K562 (cell line): ENCODE results near the gene SLC7A4. TPM values are rescaled to one million over a fixed set of nuclear protein-coding genes. Genes with fewer than 3 reads are reported as not detected.
A peak's percentile ranks its signal among the peaks of the same experiment; 100 is the strongest.

ENCODE experiments used
- ATF1 ChIP-seq, 2 experiments: fragments of 450-650 bp in 1 of 2; IDR thresholded peaks; 2 replicates each; pipeline ENCODE4 v1.6.1; 2016; ENCODE audit warnings: missing compliant biosample characterization in 1 of 2, missing genetic modification characterization in 1 of 2
- CHCHD3 ChIP-seq: fragments of 250-450 bp; sonication (Bioruptor Pico); IDR thresholded peaks from 2 replicates; pipeline ENCODE4 v2.1.2; 2022; ENCODE audit warnings: mild to moderate bottlenecking
- FOXA1 ChIP-seq: fragments of 450-650 bp; IDR thresholded peaks from 2 replicates; pipeline ENCODE4 v1.6.1; 2016; ENCODE audit warnings: mild to moderate bottlenecking, borderline replicate concordance
- HDAC1 ChIP-seq, 2 experiments: fragments of 450-650 bp; IDR thresholded peaks; 2 replicates each; pipeline ENCODE4 v1.6.1; 2016 to 2017; ENCODE audit warnings: inconsistent platforms in 1 of 2, mild to moderate bottlenecking in 1 of 2, moderate library complexity in 1 of 2
- KLF10 ChIP-seq: fragments of 250-450 bp; sonication (Bioruptor Pico); IDR thresholded peaks from 2 replicates; pipeline ENCODE4 v1.6.1; 2021; ENCODE audit warnings: matching md5 sums
- PYGO2 ChIP-seq: fragments of 450-650 bp; IDR thresholded peaks from 2 replicates; pipeline ENCODE4 v1.6.1; 2016; ENCODE audit warnings: mild to moderate bottlenecking, missing genetic modification characterization, moderate library complexity, missing compliant biosample characterization
- RB1 ChIP-seq: fragments of 450-650 bp; IDR thresholded peaks from 2 replicates; pipeline ENCODE4 v1.6.1; 2017; ENCODE audit warnings: low read depth, mild to moderate bottlenecking
- SNRNP70 ChIP-seq: fragments of 200-400 bp; formaldehyde crosslinking; optimal IDR thresholded peaks from 2 replicates; pipeline ENCODE3; 2017; ENCODE audit warnings: low read depth, low read length
- ZC3H8 ChIP-seq: fragments of 450-650 bp; IDR thresholded peaks from 2 replicates; pipeline ENCODE4 v1.6.1; 2017
- ZNF830 ChIP-seq: fragments of 250-450 bp; sonication (Bioruptor Pico); IDR thresholded peaks from 2 replicates; pipeline ENCODE4 v1.5.0; 2021; ENCODE audit warnings: mild to moderate bottlenecking
- ZZZ3 ChIP-seq: fragments of 450-650 bp; IDR thresholded peaks from 2 replicates; pipeline ENCODE4 v1.6.1; 2016; ENCODE audit warnings: antibody characterized with exemption, mild to moderate bottlenecking, moderate library complexity
- polyA plus RNA-seq, 8 experiments: library from polyadenylated mRNA; depleted of rRNA in 4 of 8; stranded (reverse) in 5 of 8; unstranded in 3 of 8; fragments of >200 nt; fragmentation: Nextera tagmentation in 2 of 8; fragmentation: Illumina TruSeq in 1 of 8; extraction: Ambion mirVana in 2 of 8; extraction: Trizol in 1 of 8; gene quantifications; 2 replicates each; pipeline versions ENCODE4 v1.2.1 to v1.2.3, GENCODE V29; 2011 to 2014; ENCODE audit warnings: inconsistent platforms in 1 of 8, missing spikeins in 1 of 8
- total RNA-seq, 7 experiments: library from RNA; depleted of rRNA in 6 of 7; stranded (reverse); fragments of >200 nt in 6 of 7; fragmentation: Illumina TruSeq in 2 of 7; extraction: Trizol in 2 of 7; gene quantifications; 2 replicates each; pipeline versions ENCODE4 v1.2.1 to v1.2.3, GENCODE V29; 2011 to 2021; ENCODE audit warnings: low replicate concordance in 1 of 7
- TF ChIP-seq, protein P1 (sequence below): sonication (generic); formaldehyde crosslinking; IDR thresholded peaks from 2 replicates; pipeline ENCODE4 v1.8.1; 2023; ENCODE audit warnings: mild to moderate bottlenecking, missing genetic modification reagents
- TF ChIP-seq, protein P2 (sequence below): fragments of 250-450 bp; sonication (Bioruptor Pico); IDR thresholded peaks from 2 replicates; pipeline ENCODE4 v1.4.0; 2020; ENCODE audit warnings: borderline replicate concordance
- TF ChIP-seq, protein P3 (sequence below), 2 experiments: fragments of 450-650 bp in 1 of 2; IDR thresholded peaks; 2 replicates each; pipeline ENCODE4 v1.6.1; 2011 to 2017; ENCODE audit warnings: low read depth in 2 of 2, antibody characterized with exemption in 1 of 2, borderline replicate concordance in 1 of 2, low read length in 1 of 2, mild to moderate bottlenecking in 1 of 2, mixed read lengths in 1 of 2; ENCODE audit not compliant: control insufficient read depth in 1 of 2
- TF ChIP-seq, protein P4 (sequence below): fragments of 450-650 bp; IDR thresholded peaks from 2 replicates; pipeline ENCODE4 v1.6.1; 2016
- TF ChIP-seq, protein P5 (sequence below): fragments of 450-650 bp; formaldehyde crosslinking; IDR thresholded peaks from 2 replicates; pipeline ENCODE4 v1.4.0; 2020; ENCODE audit warnings: mild to moderate bottlenecking, moderate library complexity

SLC7A4 gene
- total and polyA plus RNA-seq, 9 of the 15 experiments (the other 6 are each of a cell fraction or from before 2014, with no cell fraction given) = not detected

DNA sequence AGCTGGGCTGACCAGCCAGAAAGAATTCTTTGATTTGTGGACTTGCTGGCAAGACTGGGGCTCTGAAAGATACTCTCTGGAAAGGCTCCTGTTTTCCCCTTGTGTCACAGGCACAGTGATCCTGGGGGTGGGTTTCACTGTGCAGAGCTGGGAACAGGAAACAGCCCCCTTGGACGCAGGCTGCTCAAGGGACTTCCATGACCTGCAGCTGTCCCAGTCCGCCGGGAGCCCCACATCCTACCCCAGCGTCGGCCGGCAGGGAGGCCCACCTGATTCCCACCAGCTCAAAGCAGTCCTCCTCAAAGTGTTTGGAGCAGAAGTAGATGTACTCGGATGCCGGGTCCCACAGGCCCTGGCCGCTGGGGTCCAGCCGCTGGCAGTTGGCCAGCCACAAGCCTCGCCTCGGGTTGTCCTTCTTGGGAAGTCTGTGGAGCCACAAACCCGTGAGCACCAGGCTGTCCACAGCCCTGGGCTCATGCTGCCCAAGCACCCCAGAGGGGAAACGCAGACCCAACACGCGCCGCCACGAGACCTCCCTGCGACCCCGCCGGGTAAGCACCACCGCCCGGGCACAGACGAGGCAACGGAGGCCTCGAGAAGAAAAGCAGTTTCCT lies 31.3 kb downstream of the SLC7A4 start (continued):
- TF ChIP-seq, protein P1, sequence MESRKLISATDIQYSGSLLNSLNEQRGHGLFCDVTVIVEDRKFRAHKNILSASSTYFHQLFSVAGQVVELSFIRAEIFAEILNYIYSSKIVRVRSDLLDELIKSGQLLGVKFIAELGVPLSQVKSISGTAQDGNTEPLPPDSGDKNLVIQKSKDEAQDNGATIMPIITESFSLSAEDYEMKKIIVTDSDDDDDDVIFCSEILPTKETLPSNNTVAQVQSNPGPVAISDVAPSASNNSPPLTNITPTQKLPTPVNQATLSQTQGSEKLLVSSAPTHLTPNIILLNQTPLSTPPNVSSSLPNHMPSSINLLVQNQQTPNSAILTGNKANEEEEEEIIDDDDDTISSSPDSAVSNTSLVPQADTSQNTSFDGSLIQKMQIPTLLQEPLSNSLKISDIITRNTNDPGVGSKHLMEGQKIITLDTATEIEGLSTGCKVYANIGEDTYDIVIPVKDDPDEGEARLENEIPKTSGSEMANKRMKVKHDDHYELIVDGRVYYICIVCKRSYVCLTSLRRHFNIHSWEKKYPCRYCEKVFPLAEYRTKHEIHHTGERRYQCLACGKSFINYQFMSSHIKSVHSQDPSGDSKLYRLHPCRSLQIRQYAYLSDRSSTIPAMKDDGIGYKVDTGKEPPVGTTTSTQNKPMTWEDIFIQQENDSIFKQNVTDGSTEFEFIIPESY (CRISPR knock-in tag) = no peak
- TF ChIP-seq, protein P2, sequence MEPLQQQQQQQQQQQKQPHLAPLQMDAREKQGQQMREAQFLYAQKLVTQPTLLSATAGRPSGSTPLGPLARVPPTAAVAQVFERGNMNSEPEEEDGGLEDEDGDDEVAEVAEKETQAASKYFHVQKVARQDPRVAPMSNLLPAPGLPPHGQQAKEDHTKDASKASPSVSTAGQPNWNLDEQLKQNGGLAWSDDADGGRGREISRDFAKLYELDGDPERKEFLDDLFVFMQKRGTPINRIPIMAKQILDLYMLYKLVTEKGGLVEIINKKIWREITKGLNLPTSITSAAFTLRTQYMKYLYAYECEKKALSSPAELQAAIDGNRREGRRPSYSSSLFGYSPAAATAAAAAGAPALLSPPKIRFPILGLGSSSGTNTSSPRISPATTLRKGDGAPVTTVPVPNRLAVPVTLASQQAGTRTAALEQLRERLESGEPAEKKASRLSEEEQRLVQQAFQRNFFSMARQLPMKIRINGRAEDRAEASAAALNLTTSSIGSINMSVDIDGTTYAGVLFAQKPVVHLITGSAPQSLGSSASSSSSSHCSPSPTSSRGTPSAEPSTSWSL = peak; percentile 75; the same call in 1 of the 2 replicates
- TF ChIP-seq, protein P3, sequence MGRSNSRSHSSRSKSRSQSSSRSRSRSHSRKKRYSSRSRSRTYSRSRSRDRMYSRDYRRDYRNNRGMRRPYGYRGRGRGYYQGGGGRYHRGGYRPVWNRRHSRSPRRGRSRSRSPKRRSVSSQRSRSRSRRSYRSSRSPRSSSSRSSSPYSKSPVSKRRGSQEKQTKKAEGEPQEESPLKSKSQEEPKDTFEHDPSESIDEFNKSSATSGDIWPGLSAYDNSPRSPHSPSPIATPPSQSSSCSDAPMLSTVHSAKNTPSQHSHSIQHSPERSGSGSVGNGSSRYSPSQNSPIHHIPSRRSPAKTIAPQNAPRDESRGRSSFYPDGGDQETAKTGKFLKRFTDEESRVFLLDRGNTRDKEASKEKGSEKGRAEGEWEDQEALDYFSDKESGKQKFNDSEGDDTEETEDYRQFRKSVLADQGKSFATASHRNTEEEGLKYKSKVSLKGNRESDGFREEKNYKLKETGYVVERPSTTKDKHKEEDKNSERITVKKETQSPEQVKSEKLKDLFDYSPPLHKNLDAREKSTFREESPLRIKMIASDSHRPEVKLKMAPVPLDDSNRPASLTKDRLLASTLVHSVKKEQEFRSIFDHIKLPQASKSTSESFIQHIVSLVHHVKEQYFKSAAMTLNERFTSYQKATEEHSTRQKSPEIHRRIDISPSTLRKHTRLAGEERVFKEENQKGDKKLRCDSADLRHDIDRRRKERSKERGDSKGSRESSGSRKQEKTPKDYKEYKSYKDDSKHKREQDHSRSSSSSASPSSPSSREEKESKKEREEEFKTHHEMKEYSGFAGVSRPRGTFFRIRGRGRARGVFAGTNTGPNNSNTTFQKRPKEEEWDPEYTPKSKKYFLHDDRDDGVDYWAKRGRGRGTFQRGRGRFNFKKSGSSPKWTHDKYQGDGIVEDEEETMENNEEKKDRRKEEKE (IDR thresholded peaks at IDR 0.05; ENCODE audit: borderline replicate concordance in 1 of 2, control insufficient read depth in 1 of 2, low read depth in 2 of 2, low read length in 1 of 2) = no peak
- TF ChIP-seq FOXA1 (no peak), KLF10 (no peak), CHCHD3 (CRISPR knock-in tag) (no peak), ZZZ3 (no peak), ZC3H8 (no peak), PYGO2 (tag) (no peak), ATF1 (CRISPR knock-in tag; IDR thresholded peaks at IDR 0.05) (no peak), ATF1 (tag; IDR thresholded peaks at IDR 0.05) (no peak), RB1 (no peak), ZNF830 (CRISPR knock-in tag) (no peak), SNRNP70 (no peak), HDAC1 (IDR thresholded peaks at IDR 0.05) (no peak)
- TF ChIP-seq, protein P4, sequence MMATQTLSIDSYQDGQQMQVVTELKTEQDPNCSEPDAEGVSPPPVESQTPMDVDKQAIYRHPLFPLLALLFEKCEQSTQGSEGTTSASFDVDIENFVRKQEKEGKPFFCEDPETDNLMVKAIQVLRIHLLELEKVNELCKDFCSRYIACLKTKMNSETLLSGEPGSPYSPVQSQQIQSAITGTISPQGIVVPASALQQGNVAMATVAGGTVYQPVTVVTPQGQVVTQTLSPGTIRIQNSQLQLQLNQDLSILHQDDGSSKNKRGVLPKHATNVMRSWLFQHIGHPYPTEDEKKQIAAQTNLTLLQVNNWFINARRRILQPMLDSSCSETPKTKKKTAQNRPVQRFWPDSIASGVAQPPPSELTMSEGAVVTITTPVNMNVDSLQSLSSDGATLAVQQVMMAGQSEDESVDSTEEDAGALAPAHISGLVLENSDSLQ = no peak
- TF ChIP-seq, protein P5, sequence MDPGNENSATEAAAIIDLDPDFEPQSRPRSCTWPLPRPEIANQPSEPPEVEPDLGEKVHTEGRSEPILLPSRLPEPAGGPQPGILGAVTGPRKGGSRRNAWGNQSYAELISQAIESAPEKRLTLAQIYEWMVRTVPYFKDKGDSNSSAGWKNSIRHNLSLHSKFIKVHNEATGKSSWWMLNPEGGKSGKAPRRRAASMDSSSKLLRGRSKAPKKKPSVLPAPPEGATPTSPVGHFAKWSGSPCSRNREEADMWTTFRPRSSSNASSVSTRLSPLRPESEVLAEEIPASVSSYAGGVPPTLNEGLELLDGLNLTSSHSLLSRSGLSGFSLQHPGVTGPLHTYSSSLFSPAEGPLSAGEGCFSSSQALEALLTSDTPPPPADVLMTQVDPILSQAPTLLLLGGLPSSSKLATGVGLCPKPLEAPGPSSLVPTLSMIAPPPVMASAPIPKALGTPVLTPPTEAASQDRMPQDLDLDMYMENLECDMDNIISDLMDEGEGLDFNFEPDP = no peak
